GM12891 (cell line): ENCODE measurements around the gene SMIM24.

Experiments
- POLR2A ChIP-seq: IDR thresholded peaks from 2 replicates; pipeline ENCODE4 v1.6.1; 2011; ENCODE audit warnings: low read depth, low read length, control low read depth
- POLR2AphosphoS5 ChIP-seq: IDR thresholded peaks from 2 replicates; pipeline ENCODE4 v1.6.1; 2011; ENCODE audit warnings: low read depth, low read length, control low read depth

DNA sequence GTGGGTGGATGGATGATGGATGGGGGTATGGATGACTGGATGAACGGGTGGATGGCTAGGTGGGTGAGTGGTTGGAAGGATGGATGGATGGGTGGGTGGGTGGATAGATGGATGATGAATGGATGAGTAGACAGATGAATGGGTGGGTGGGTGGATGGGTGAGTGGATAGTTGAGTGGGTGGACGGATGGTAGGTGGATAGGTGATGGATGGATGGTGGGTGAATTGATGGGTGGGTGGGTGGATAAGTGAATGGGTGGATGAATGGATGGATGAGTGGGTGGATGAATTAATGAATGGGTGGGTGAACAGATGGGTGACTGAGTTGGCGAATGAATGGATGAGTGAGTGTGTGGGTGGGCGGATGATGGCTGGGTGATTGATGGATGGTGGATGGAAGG, 4.9 kb downstream of the SMIM24 start:
- no peak for TF ChIP-seq POLR2A
- TF ChIP-seq POLR2AphosphoS5 = no peak
